ENCODE results near the gene ZNF568. TPM values are rescaled to one million over a fixed set of nuclear protein-coding genes. Genes with fewer than 3 reads are reported as not detected.

ZNF568 gene
- total RNA-seq, 1 experiment from 2014 or later = 4.9 TPM

- DNase-seq (ENCODE audit: low read depth, low spot score) = no peak
- in situ Hi-C loops (cut with HindIII; ENCODE audit: low pct_unique_long_range_greater_than_20kb, low sequenced_read_pairs) = no loop called here
Measured at GRCh38 chr19:36986601-36987000, 70.5 kb downstream of the ZNF568 start.

- in situ Hi-C loops (cut with HindIII; ENCODE audit: low pct_unique_long_range_greater_than_20kb, low sequenced_read_pairs) = no loop called here
- DNase-seq (ENCODE audit: low read depth, low spot score) = no peak
Measured at GRCh38 chr19:36987091-36987490, 71.0 kb downstream of the ZNF568 start.

- in situ Hi-C loops (cut with HindIII; ENCODE audit: low pct_unique_long_range_greater_than_20kb, low sequenced_read_pairs) = no loop called here
- DNase-seq (ENCODE audit: low read depth, low spot score) = no peak
Measured at GRCh38 chr19:36997152-36997842, 81.2 kb downstream of the ZNF568 start.

- in situ Hi-C loops (cut with HindIII; ENCODE audit: low pct_unique_long_range_greater_than_20kb, low sequenced_read_pairs) = no loop called here
- no peak for DNase-seq (ENCODE audit: low read depth, low spot score)
Measured at GRCh38 chr19:36997843-36998235, 81.7 kb downstream of the ZNF568 start.

GRCh38 chr19:36999313-36999712 is 83.2 kb downstream of the ZNF568 start:
- DNase-seq (ENCODE audit: low read depth, low spot score) = no peak
- in situ Hi-C loops (cut with HindIII; ENCODE audit: low pct_unique_long_range_greater_than_20kb, low sequenced_read_pairs) = no loop called here

GRCh38 chr19:37007587-37008220 is 91.6 kb downstream of the ZNF568 start:
- in situ Hi-C loops (cut with HindIII; ENCODE audit: low pct_unique_long_range_greater_than_20kb, low sequenced_read_pairs) = no loop called here
- DNase-seq (ENCODE audit: low read depth, low spot score) = peak; percentile 4

- in situ Hi-C loops (cut with HindIII; ENCODE audit: low pct_unique_long_range_greater_than_20kb, low sequenced_read_pairs) = no loop called here
- DNase-seq (ENCODE audit: low read depth, low spot score) = no peak
Measured at GRCh38 chr19:37009871-37010270, 93.7 kb downstream of the ZNF568 start.

GRCh38 chr19:37012093-37012745 is 96.1 kb downstream of the ZNF568 start:
- in situ Hi-C loops (cut with HindIII; ENCODE audit: low pct_unique_long_range_greater_than_20kb, low sequenced_read_pairs) = no loop called here
- no peak for DNase-seq (ENCODE audit: low read depth, low spot score)

GRCh38 chr19:37014456-37014855 is 98.3 kb downstream of the ZNF568 start:
- in situ Hi-C loops (cut with HindIII; ENCODE audit: low pct_unique_long_range_greater_than_20kb, low sequenced_read_pairs) = no loop called here
- no peak for DNase-seq (ENCODE audit: low read depth, low spot score)

GRCh38 chr19:37045140-37045539 is 129.0 kb downstream of the ZNF568 start:
- in situ Hi-C loops (cut with HindIII; ENCODE audit: low pct_unique_long_range_greater_than_20kb, low sequenced_read_pairs) = no loop called here
- no peak for DNase-seq (ENCODE audit: low read depth, low spot score)

Other genes starting within 250 kb of the ZNF568 start
- 5.4 and 5.8 TPM in 2 replicates for gene ZNF461, start 249.5 kb upstream of the ZNF568 start, total RNA-seq (2014; rRNA removed; shearing (Covaris generic))
- gene ZNF567, start 228.7 kb upstream of the ZNF568 start, total RNA-seq (2014; rRNA removed; shearing (Covaris generic)) = 2.9 and 6.3 TPM in 2 replicates
- gene ZNF850, start 143.5 kb upstream of the ZNF568 start, total RNA-seq (2014; rRNA removed; shearing (Covaris generic)) = 2.9 and 3.5 TPM in 2 replicates
- gene ZNF790, start 77.9 kb upstream of the ZNF568 start, total RNA-seq (2014; rRNA removed; shearing (Covaris generic)) = 2.5 and 2.6 TPM in 2 replicates
- 2.0 and 2.4 TPM in 2 replicates for gene ZNF345, start 65.5 kb upstream of the ZNF568 start, total RNA-seq (2014; rRNA removed; shearing (Covaris generic))
- gene ZNF829, start within 50 bp of the ZNF568 start, total RNA-seq (2014; rRNA removed; shearing (Covaris generic)) = 1.8 and 2.0 TPM in 2 replicates
- 8.1 and 8.2 TPM in 2 replicates for gene ZNF420, start 162.1 kb downstream of the ZNF568 start, total RNA-seq (2014; rRNA removed; shearing (Covaris generic))

All from SK-MEL-5 (cell line).